GM23338 (cell line): ENCODE results near the gene RELN. TPM values are rescaled to one million over a fixed set of nuclear protein-coding genes. Genes with fewer than 3 reads are reported as not detected.

Experiments
- ATAC-seq: fragments of 200-7000 bp; cut with Tn5 transposase; 3 replicates; pipeline ENCODE4 v1.9.1; 2020
- DNase-seq: peaks from one replicate; pipeline ENCODE4 v3.0.0-alpha.2; 2015; ENCODE audit warnings: low spot score
- H2AFZ ChIP-seq: fragments of 200-600 bp; sonication (generic); 2 replicates; pipeline ENCODE4 v1.8.0; 2016; ENCODE audit warnings: antibody characterized with exemption, mild to moderate bottlenecking, moderate library complexity
- H3F3A ChIP-seq: fragments of 200-600 bp; sonication (generic); replicated peaks from 2 replicates; pipeline ENCODE4 v1.8.0; 2017; ENCODE audit warnings: antibody characterized with exemption, mixed run types, low read depth
- H3K27ac ChIP-seq: fragments of 200-600 bp; sonication (generic); 2 replicates; pipeline ENCODE4 v1.6.1; 2016; ENCODE audit warnings: low read depth
- H3K27me3 ChIP-seq: fragments of 200-600 bp; sonication (generic); 2 replicates; pipeline ENCODE4 v1.8.0; 2016; ENCODE audit warnings: mild to moderate bottlenecking, mixed run types, moderate library complexity; ENCODE audit not compliant: insufficient read depth
- H3K36me3 ChIP-seq: fragments of 200-600 bp; sonication (generic); 2 replicates; pipeline ENCODE4 v1.8.0; 2016; ENCODE audit warnings: mild to moderate bottlenecking; ENCODE audit not compliant: insufficient read depth
- H3K4me1 ChIP-seq: fragments of 200-600 bp; sonication (generic); 2 replicates; pipeline ENCODE4 v1.8.0; 2016; ENCODE audit warnings: mild to moderate bottlenecking, moderate library complexity; ENCODE audit not compliant: insufficient read depth
- H3K4me2 ChIP-seq: fragments of 200-600 bp; sonication (generic); 2 replicates; pipeline ENCODE4 v1.7.1; 2017; ENCODE audit warnings: mixed run types
- H3K4me3 ChIP-seq: fragments of 200-600 bp; sonication (generic); 2 replicates; pipeline ENCODE4 v1.6.1; 2016; ENCODE audit warnings: mixed run types
- H3K79me2 ChIP-seq: fragments of 200-600 bp; sonication (generic); replicated peaks from 2 replicates; pipeline ENCODE4 v1.8.0; 2017; ENCODE audit warnings: mild to moderate bottlenecking; ENCODE audit not compliant: insufficient read depth
- H3K9me2 ChIP-seq: fragments of 200-600 bp; sonication (generic); 2 replicates; pipeline ENCODE4 v1.8.0; 2017; ENCODE audit not compliant: insufficient read depth
- H4K20me1 ChIP-seq: fragments of 200-600 bp; sonication (generic); replicated peaks from 2 replicates; pipeline ENCODE4 v1.8.0; 2017; ENCODE audit warnings: mild to moderate bottlenecking; ENCODE audit not compliant: insufficient read depth
- H3K27ac Mint-ChIP-seq: 2 replicates; pipeline ENCODE4 v1.8.0; 2020; ENCODE audit warnings: inconsistent platforms, mild to moderate bottlenecking, moderate library complexity, mixed read lengths
- H3K27me3 Mint-ChIP-seq: 3 replicates; pipeline ENCODE4 v1.8.0; 2022; ENCODE audit warnings: low read depth, mild to moderate bottlenecking, moderate library complexity, mixed read lengths, inconsistent platforms; ENCODE audit not compliant: insufficient read depth, poor library complexity
- H3K36me3 Mint-ChIP-seq: 3 replicates; pipeline ENCODE4 v1.8.0; 2021; ENCODE audit warnings: low read depth, mild to moderate bottlenecking, inconsistent platforms, moderate library complexity, mixed read lengths
- H3K4me1 Mint-ChIP-seq: 3 replicates; pipeline ENCODE4 v1.8.0; 2020; ENCODE audit warnings: mild to moderate bottlenecking, inconsistent platforms, mixed read lengths
- H3K4me3 Mint-ChIP-seq: 3 replicates; pipeline ENCODE4 v1.8.0; 2021; ENCODE audit warnings: moderate library complexity, mild to moderate bottlenecking, inconsistent platforms, mixed read lengths
- H3K9me3 Mint-ChIP-seq: 3 replicates; pipeline ENCODE4 v1.8.0; 2020; ENCODE audit warnings: moderate library complexity, mild to moderate bottlenecking, inconsistent platforms, mixed read lengths
- CTCF ChIP-seq, 2 experiments: fragments of 200-600 bp in 1 of 2; sonication (generic) in 1 of 2; conservative IDR thresholded peaks; 2 replicates each; pipeline versions ENCODE4 v1.5.1 to v1.6.1; 2016 to 2017; ENCODE audit warnings: antibody characterized with exemption in 2 of 2, low read depth in 2 of 2, mild to moderate bottlenecking in 2 of 2, moderate library complexity in 1 of 2
- EZH2 ChIP-seq: fragments of 200-600 bp; sonication (generic); IDR thresholded peaks from one replicate; pipeline ENCODE4 v1.8.0; 2017; ENCODE audit warnings: antibody characterized with exemption, mild to moderate bottlenecking, low read depth; ENCODE audit not compliant: unreplicated experiment
- JUNB ChIP-seq: IDR thresholded peaks from one replicate; pipeline ENCODE4 v1.6.1; 2016; ENCODE audit warnings: antibody characterized with exemption; ENCODE audit not compliant: unreplicated experiment
- POLR2AphosphoS5 ChIP-seq: IDR thresholded peaks from 2 replicates; pipeline ENCODE4 v1.6.1; 2016; ENCODE audit warnings: antibody characterized with exemption, low read depth
- ZNF462 ChIP-seq: fragments of 250-450 bp; sonication (Bioruptor Pico); IDR thresholded peaks from 2 replicates; pipeline ENCODE4 v1.5.0; 2020; ENCODE audit warnings: mild to moderate bottlenecking, moderate library complexity
- polyA plus RNA-seq: library from polyadenylated mRNA; unstranded; fragments of >200 nt; fragmentation: Nextera tagmentation; extraction: Ambion mirVana; gene quantifications from 2 replicates; pipeline ENCODE4 v1.2.1, GENCODE V29; 2016
- total RNA-seq: library from RNA; depleted of rRNA; stranded (reverse); fragments of >200 nt; shearing (Covaris generic); gene quantifications from 2 replicates; pipeline ENCODE4 v1.2.3, GENCODE V29; 2014

Gene RELN
- total and polyA plus RNA-seq, 2 experiments from 2014 or later = 0.10 to 0.76 TPM

- H3K27me3 ChIP-seq = no peaks in the 10 kb centered on the region
- no peak overlapping the region for H3K4me3 ChIP-seq
- H3K9me2 ChIP-seq = no peaks in the 10 kb centered on the region
- H4K20me1 ChIP-seq = no peaks in the 10 kb centered on the region
- H3K4me3 Mint-ChIP-seq = no peak overlapping the region
- H3K27ac Mint-ChIP-seq = no peak overlapping the region
- H3K4me1 Mint-ChIP-seq = peaks cover 6% of the 10 kb centered on the region
- H2AFZ ChIP-seq = 0 out of 2 replicates have a peak overlapping the region, but pooled peaks have one; percentile 63
- no peak for TF ChIP-seq JUNB
- no peak for TF ChIP-seq ZNF462 (CRISPR knock-in tag)
- no peak for TF ChIP-seq EZH2
- no peak for TF ChIP-seq POLR2AphosphoS5
- peak; percentile 62 to 69 for TF ChIP-seq CTCF (conservative IDR thresholded peaks at IDR 0.05; ENCODE audit: low read depth in 2 of 2)
- no peaks in the 10 kb centered on the region for H3K4me1 ChIP-seq
- DNase-seq (peak; percentile 49), ATAC-seq (peak; percentile 63)
- H3K27ac ChIP-seq = no peak overlapping the region
- no peaks in the 10 kb centered on the region for H3F3A ChIP-seq
- no peaks in the 10 kb centered on the region for H3K79me2 ChIP-seq
- no peaks in the 10 kb centered on the region for H3K9me3 Mint-ChIP-seq
- H3K36me3 Mint-ChIP-seq = no peaks in the 10 kb centered on the region
- no peaks in the 10 kb centered on the region for H3K27me3 Mint-ChIP-seq
- H3K4me2 ChIP-seq = no peak overlapping the region
- no peaks in the 10 kb centered on the region for H3K36me3 ChIP-seq
Measured at GRCh38 chr7:103524042-103524907, 465.2 kb downstream of the RELN start.
